ENCODE results near the gene SPAG6.

SPAG6 gene

DNA sequence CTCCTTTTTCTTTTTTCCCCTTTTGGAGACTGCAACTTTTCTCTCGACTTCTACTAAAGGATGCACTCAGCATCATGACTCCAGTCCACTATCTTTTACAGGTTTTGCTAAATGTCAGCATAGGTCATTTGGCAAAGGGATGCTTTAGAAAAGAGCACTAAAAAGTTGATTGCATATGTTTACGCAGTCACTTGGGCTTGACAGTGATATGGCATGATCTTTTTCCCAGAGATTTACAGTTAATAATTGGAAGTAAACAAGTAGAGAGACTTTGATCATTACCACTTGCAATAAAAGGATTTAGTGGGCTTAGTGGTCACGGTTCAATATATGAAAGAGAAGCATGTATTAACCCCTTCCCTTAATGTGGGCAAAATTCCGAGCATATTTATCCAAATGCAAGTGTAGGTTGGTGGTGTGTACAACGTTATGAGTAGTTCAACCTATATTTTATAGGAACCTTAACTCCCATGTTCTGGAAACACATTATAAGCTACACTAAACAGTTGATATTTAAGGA lies 22.6 kb upstream of the SPAG6 start:
- no peak for DNase-seq

DNA sequence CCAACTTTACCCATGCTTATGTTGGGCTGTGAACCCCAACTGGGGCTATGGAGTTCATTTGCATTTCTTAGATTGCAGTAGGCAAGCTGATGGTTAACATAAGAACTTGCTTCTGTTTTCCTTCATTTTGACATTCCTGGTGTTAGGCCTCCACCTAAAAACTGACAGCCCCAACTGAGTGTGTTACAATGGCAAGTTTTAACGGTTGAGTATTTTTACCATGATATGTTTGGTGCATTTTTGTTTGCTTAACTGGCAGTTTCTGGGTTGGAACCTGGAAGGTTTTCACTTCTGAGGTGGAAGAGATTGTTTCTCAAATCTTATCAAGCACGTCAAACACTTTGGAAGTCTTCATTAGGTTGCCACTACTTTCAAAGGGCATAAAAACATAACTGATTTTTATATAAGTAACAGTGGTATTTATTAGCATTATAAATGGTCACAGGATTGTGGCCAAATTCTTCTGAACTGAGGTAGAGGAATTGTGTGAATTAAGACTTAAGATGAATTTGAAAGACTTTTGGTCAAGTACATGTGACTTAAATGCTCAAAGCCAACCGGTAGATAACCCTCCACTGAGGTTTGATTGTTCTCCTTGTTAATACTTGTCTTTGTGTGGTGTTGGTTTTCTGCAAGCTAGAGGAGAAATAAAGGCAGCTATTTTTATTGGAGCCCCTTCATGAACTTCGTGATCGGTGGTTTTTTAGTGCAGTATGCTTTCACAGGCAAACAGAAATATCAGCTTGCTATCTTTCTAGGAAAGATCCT lies 21.6 kb upstream of the SPAG6 start:
- DNase-seq, result no peak

DNA sequence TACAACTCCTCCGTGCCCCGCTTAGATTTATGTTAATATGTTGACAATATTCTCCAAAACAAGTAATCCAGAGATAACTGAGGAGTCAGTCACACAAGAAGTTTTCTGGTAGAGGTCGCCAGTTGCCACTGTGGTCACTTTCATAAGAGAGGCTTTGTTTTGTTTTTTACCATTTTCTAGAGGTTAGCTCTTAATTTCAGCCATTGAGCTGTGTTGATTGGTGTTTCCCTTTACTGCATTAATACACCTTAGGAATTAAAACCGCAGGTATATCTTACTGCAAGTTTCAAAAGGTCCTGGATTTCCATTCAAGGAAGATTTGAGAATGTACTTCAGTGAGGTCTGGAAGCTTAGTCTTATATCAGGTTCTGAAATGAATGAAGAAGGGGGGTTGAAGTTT lies 20.9 kb upstream of the SPAG6 start:
- no peak for DNase-seq

- DNase-seq, result no peak
Measured at GRCh38 chr10:22324893-22325271, 20.4 kb upstream of the SPAG6 start.

DNA sequence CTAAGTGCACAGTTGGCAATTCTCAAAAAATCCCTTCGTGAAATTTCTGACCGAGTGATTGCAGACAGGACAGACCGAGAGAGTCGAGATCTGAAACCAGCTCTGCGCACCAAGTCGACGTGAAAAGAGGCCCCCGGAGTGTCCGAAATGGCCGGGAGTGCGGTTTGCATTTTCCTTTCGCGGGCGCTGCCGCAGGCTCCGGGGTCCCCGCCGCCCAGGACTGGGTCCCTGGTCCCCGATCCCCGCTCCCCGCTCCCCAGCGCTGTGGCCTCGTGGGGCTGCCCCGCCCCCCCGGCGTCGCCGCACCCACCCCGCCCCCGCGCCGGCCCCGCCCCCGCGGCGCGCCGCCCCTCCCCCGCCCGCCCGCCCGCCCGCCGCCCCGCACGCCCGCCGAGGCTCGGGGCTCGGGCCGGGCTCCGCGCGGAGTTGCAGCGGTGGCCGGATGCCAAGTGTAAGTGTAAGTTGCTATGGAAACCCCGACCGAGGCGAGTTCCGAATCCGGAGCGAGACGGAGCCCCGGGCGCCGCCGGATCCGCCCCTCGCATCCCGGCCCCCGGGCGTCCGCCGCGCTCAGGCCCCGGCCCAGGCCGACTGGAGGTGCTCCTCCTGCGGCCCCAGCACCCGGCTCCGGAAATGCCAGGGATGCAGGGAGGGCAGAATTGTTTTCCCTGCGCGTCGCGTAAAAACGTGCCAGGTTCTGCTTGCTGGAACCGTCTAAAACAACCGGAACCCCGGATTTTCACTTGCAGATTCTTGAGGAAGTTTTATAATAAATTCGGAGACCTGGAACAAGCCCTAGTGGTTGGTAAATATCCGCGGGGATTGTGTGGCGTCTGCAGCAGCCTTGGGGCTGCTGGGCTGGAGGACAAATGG lies 19.8 kb upstream of the SPAG6 start:
- no peak for DNase-seq

- no peak for DNase-seq
Measured at GRCh38 chr10:22326145-22326702, 19.1 kb upstream of the SPAG6 start.

- DNase-seq, result no peak
Measured at GRCh38 chr10:22329150-22329549, 16.1 kb upstream of the SPAG6 start.

DNA sequence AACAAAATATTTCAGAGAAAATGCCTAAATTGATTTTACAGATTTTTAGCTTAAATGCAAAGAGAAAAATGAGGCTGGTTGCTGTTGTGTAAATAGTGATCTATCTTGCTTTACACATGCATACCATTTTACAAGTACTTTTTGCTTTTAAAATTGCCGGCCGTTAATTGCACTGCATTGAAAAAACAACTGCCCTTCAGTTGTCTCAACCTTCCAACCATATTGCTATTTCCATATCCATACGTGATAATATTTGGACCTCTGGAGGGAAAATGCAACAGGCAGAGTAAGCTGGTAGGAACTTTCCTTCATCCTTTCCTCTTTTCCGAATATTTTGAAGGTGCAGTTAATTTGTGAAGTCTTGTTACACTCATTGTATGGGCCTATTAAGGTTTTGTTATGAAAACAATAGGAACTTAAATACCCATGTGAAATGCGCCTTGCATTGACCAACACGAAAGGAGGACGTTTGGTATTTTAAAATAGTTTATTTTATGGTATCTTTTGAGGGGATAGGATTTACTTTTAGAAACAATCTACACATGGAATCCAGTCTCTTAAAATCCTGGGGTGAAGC lies 13.1 kb upstream of the SPAG6 start:
- DNase-seq, result no peak

- DNase-seq, result no peak
Measured at GRCh38 chr10:22333167-22333974, 11.9 kb upstream of the SPAG6 start.

DNA sequence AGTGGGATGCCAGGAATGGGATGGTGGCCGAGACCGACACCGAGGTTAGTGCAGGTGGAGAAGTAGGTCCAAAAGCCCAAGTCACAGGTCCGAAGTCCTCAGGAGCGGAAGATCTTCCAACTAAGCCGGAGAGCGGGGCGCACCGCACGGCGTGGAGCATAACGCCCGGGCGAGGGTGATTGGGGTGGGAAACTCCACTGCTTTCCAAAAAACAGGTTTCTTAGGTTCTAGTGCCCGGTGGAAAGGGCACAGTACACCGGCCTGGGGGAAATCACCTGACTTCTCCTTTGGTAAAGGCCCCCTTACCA lies 11.4 kb upstream of the SPAG6 start:
- no peak for DNase-seq

DNA sequence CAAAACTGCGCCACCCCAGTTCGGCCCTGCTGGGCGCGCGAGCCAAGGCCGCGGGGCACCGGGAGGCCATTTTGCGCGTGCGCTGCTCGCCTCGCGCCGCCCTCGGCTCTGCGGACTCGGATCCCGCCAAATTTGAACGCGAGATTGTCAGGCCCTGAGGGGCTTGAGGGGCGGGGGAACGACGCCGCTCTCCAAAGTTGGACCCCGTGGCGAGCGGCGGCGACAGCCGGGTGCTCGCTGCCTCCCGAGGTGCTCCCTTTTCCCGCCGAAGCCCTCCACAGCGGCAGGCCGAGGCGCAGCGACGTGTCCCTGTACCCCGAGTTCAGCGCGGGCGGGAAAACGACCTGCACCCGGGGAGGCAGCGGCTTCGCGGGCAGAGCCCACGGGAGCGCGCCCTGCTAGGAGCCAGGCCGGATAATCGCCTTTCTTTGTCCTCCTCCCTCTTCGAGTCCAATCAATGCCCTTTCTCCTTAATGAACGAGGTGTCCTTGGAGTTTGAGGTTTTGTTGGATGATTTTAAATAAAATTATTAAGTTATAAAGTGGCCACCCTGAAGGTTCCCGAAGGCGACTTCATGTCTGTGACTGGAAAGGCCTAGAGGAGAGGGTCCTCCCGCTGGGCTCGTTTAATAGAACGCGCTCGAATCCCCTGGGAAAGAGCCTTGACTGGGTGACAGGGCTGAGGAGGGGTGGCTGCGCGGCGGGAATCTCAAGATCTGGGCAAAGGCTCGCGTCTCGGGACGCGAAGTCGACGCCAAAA lies 10.7 kb upstream of the SPAG6 start:
- no peak for DNase-seq

DNA sequence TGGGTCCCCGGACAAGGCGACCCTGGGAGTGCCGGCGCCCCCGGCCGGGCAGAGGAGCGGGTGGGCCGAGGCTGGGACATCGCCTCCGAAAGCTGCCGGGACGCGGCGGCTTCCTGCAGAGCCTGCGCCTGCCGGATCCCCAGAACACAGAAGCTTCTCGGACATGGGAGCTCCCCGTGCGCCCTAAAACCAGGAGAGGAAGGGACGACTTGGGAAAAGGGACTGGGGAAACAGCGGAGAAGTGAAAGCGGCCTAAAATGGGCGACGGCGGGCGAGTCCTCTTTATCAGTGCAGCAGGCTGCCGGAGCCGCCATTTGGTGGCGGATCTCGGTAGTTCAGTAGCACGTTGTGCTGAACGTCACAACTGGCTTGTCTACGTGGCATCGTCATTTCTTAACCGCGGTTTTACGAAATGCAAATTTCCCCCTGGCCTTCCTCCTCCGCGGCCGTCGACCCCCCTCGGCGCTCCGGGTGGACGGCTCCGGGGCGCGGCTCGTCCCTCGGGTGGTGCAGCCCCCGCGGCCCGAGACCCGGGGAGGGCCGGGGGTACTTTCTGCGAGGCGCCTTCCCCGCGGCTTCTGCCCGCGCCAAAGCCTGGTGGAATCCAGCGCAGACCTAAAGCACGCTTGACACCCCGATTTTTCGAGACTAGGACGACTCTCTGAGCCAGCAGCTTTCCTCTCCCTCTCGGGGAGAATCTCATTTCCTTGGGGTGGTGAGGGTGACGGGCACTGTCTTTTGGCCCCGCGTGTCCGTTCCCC lies 9.9 kb upstream of the SPAG6 start:
- no peak for DNase-seq

DNA sequence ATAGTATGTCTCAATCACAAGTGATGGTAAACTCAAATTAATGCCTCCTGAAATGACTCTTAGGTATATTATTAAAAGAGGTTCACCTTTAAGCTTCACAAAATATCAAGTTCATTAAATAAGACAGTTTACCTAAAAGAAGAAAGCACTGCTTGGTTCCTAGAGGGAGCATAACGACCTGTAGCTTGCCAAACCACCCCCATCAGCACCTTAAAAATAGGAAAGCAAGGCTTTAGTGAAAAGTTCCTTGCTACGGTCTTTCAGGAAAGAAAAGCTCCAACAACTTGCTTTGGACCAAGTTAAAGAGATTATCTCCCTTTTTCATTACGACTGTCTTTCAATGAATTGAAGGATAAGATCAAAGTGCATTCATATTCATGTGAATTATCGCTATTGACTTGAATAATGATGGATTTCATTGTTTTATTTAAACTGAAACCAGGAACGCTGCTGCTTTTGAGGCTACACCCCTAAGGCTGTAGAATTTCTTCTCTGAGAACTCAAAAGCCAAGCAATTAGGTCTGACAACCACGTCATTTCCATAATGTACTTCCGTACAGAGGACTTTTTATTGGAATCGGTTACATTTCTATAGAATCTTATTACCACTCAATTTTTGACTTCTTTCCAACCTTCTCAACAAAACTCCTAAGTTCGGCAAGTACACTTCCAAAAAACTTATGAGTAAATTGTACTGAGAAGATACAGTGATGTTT lies 7.0 kb upstream of the SPAG6 start:
- no peak for DNase-seq

- no peak for DNase-seq
Measured at GRCh38 chr10:22338931-22339330, 6.4 kb upstream of the SPAG6 start.

DNA sequence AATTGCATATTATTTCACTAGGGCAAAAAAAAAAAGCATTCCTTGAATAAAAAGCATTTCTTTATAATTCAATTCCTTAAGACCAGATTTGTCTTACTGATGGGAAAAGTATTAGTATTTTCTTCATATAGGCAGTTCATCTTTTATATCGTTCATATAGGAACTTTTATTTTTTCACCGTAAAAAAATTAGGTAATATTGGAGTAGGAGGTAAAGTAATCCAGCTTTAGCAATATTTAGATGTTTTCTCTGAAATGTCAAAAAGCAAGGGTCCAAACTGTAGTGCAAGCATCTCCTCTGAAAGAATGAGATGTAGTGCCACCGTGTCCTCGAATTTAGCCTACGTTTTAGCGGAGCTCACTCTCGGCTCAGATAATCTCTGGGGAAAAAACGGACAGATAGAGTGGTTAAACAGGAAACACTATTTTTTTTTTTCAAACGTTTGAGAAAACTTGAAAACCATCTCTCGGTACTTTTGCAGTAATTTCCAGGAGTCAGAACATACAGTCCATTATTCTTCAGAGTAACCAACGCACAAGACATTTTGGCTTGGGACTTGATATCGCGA lies 5.5 kb upstream of the SPAG6 start:
- no peak for DNase-seq

DNA sequence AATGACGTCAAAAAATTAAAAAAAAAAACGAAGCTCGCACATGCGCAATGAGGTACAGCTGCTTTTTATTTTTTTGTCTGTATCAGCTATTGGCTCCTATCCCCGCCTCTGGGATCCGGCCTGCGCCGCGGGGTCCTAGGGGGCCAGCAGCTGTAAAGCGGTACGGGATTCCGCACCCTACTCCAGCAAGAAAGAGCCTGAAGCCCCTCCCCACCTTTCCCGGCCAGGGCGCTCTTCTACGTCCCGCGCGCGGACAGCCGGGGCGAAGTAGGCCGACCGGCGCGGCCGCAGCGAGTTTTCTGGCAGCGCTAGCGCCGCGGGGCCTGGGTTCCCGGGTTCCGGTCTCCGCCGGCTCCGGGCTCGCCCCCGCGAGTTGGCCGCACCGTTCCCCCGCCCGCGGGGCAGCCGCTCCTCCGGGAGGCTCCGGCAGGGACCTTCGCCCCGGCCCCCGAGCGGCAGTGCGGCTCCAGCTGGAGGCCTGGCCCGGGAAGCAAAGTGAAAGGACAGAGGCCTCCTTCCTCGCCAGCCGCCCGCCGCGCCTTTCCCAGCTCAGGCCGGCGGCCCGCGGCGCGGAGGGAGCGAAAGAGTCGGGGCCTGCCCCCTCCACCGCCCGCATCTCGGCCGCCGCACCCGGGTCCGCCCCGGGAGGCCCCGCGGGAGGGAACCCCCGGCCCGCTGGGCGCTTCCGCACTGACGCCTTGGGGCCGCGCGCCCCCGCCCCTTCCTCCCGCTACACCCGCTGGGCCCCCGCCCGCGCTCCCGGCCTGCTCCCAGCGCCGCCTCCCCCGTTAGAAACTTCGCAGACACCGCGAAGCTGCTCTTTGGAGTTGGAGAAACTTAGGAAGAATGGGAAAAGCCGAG lies 4.7 kb upstream of the SPAG6 start:
- DNase-seq, result peak; percentile 72

GRCh38 chr10:22341190-22341925 lies 3.9 kb upstream of the SPAG6 start:
- DNase-seq, result no peak

DNA sequence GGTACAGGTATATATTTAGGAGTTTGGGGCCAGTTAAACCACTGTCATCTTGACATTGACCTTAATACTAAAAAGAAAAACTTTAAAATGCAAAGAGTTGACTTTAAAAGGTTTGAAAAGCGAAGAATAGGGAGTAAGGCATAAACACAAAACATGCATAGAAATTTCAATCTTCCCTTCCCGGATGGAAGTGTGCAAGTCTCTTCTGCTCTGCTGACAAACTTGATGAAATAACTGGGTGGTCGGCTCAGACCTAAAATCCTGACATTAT lies 3.4 kb upstream of the SPAG6 start:
- no peak for DNase-seq

DNA sequence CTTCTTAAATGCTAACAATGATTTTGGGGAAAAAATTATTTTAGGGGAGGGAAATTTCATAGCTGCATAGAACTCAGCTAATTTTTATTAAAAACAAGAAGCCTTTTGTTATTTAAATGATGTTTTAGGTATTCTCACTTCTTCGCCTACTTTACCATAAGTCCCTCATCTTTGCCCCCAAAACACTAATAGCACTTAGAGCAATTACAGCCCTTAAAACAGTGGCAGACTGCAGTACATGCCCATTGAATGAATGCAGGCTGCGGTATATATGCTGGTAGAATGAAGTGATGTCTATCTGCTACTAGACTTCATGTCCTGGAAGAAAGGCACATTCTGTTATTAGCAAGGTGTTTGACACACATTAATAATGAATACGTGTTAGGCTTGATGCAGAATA lies 2.9 kb upstream of the SPAG6 start:
- no peak for DNase-seq
